GM19372 (cell line): ENCODE data around the gene ARHGEF1.
"Not testable (repeated sequence)": the region's sequence is repeated elsewhere in the genome, so short reads cannot be mapped to it uniquely, and the experiment has no call there.

Experiments used
- ATAC-seq: cut with Tn5 transposase; IDR thresholded peaks from one replicate; pipeline ENCODE4 v1.9.1; 2021; ENCODE audit warnings: mild to moderate bottlenecking, low read depth, moderate library complexity; ENCODE audit not compliant: unreplicated experiment

ARHGEF1 gene

GRCh38 chr19:41861116-41861768 lies 21.7 kb upstream of the ARHGEF1 start:
- no peak for ATAC-seq

GRCh38 chr19:41861846-41862245 lies 21.1 kb upstream of the ARHGEF1 start:
- no peak for ATAC-seq

- no peak for ATAC-seq
Observed at GRCh38 chr19:41862445-41862986, 20.5 kb upstream of the ARHGEF1 start.

- no peak for ATAC-seq
Observed at GRCh38 chr19:41863209-41863931, 19.6 kb upstream of the ARHGEF1 start.

- no peak for ATAC-seq
Observed at GRCh38 chr19:41864374-41864773, 18.6 kb upstream of the ARHGEF1 start.

GRCh38 chr19:41866284-41866683 lies 16.7 kb upstream of the ARHGEF1 start:
- no peak for ATAC-seq

GRCh38 chr19:41868120-41868988 lies 14.6 kb upstream of the ARHGEF1 start:
- ATAC-seq, result no peak

GRCh38 chr19:41868989-41869300 lies 14.0 kb upstream of the ARHGEF1 start:
- no peak for ATAC-seq

GRCh38 chr19:41869374-41869955 lies 13.5 kb upstream of the ARHGEF1 start:
- ATAC-seq, result no peak

GRCh38 chr19:41870401-41870873 lies 12.5 kb upstream of the ARHGEF1 start:
- no peak for ATAC-seq

GRCh38 chr19:41871573-41872383 lies 11.2 kb upstream of the ARHGEF1 start:
- no peak for ATAC-seq

GRCh38 chr19:41872384-41872774 lies 10.6 kb upstream of the ARHGEF1 start:
- no peak for ATAC-seq

GRCh38 chr19:41872775-41873647 lies 10.0 kb upstream of the ARHGEF1 start:
- no peak for ATAC-seq

- ATAC-seq, result not testable (repeated sequence)
Observed at GRCh38 chr19:41875973-41876372, 7.0 kb upstream of the ARHGEF1 start.

GRCh38 chr19:41876847-41877832 lies 5.8 kb upstream of the ARHGEF1 start, which contains the start of gene CD79A:
Gene CD79A (plus strand): TSS chr19:41877279. CDS start chr19:41877305, 26 bp downstream.
- ATAC-seq, result peak; percentile 55

GRCh38 chr19:41877916-41878905 lies 4.8 kb upstream of the ARHGEF1 start:
- no peak for ATAC-seq
